GM12892 (cell line): Measurements from ENCODE around the gene APBB2.

Experiments used
- POLR2A ChIP-seq: IDR thresholded peaks from 2 replicates; pipeline ENCODE4 v1.6.1; 2011; ENCODE audit warnings: low read depth, low read length, control low read depth
- POLR2AphosphoS5 ChIP-seq: IDR thresholded peaks from 2 replicates; pipeline ENCODE4 v1.6.1; 2011; ENCODE audit warnings: low read depth, low read length, control low read depth
- TAF1 ChIP-seq: IDR thresholded peaks from 2 replicates; pipeline ENCODE4 v1.6.1; 2011; ENCODE audit warnings: low read depth, mild to moderate bottlenecking, control low read depth, low read length, borderline replicate concordance

DNA sequence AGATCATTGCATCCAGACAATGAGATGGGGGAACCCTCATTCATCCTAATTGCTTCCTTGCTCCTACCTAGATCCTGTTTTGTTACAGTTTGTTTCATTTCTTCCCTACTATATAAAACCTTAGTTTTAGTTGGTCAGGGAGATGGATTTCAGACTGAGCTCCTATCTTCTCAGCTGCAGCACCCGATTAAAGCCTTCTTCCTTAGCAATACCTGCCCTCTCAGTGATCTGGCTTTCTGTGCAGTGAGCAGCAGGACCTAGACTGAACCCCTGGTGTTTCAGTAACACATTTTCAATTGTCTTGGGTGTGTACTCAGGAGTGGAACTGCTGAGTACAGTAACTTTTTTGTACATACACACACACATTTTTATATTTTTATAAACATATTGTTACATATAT lies 187.4 kb downstream of the APBB2 start:
- TF ChIP-seq POLR2A (no peak), TAF1 (no peak), POLR2AphosphoS5 (no peak)
